Esophagus muscularis mucosa (tissue), 3 donors: ENCODE results near the gene AFAP1.

Experiments
- POLR2A ChIP-seq: fragments of 450-650 bp; IDR thresholded peaks from one replicate; pipeline ENCODE4 v1.6.1; 2017; ENCODE audit warnings: antibody characterized with exemption, moderate library complexity, mild to moderate bottlenecking, low read depth
- POLR2AphosphoS5 ChIP-seq, 2 donors: sonication (generic); formaldehyde crosslinking; IDR thresholded peaks; one replicate each; pipeline ENCODE4 v1.6.1; 2017; ENCODE audit warnings: antibody characterized with exemption in 2 of 2
- TF ChIP-seq, protein P1 (sequence below), 3 experiments: fragments of 200-600 bp in 2 of 3; fragments of 450-650 bp in 1 of 3; sonication (generic) in 2 of 3; IDR thresholded peaks; one replicate each; pipeline ENCODE4 v1.5.1; 2017 to 2019; ENCODE audit warnings: antibody characterized with exemption in 3 of 3, mild to moderate bottlenecking in 2 of 3, moderate library complexity in 1 of 3

GRCh38 chr4:7737268-7737645 lies 202.4 kb downstream of the AFAP1 start:
- TF ChIP-seq POLR2A, result no peak
- TF ChIP-seq, protein P1, sequence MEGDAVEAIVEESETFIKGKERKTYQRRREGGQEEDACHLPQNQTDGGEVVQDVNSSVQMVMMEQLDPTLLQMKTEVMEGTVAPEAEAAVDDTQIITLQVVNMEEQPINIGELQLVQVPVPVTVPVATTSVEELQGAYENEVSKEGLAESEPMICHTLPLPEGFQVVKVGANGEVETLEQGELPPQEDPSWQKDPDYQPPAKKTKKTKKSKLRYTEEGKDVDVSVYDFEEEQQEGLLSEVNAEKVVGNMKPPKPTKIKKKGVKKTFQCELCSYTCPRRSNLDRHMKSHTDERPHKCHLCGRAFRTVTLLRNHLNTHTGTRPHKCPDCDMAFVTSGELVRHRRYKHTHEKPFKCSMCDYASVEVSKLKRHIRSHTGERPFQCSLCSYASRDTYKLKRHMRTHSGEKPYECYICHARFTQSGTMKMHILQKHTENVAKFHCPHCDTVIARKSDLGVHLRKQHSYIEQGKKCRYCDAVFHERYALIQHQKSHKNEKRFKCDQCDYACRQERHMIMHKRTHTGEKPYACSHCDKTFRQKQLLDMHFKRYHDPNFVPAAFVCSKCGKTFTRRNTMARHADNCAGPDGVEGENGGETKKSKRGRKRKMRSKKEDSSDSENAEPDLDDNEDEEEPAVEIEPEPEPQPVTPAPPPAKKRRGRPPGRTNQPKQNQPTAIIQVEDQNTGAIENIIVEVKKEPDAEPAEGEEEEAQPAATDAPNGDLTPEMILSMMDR (IDR thresholded peaks at IDR 0.05), result no peak
- no peak for TF ChIP-seq POLR2AphosphoS5 (IDR thresholded peaks at IDR 0.05)
